HG03442 (cell line): ENCODE results near the gene FBRSL1.

Source experiments
- ATAC-seq: cut with Tn5 transposase; IDR thresholded peaks from one replicate; pipeline ENCODE4 v1.9.1; 2021; ENCODE audit warnings: mild to moderate bottlenecking, moderate library complexity; ENCODE audit not compliant: unreplicated experiment

FBRSL1 gene

DNA sequence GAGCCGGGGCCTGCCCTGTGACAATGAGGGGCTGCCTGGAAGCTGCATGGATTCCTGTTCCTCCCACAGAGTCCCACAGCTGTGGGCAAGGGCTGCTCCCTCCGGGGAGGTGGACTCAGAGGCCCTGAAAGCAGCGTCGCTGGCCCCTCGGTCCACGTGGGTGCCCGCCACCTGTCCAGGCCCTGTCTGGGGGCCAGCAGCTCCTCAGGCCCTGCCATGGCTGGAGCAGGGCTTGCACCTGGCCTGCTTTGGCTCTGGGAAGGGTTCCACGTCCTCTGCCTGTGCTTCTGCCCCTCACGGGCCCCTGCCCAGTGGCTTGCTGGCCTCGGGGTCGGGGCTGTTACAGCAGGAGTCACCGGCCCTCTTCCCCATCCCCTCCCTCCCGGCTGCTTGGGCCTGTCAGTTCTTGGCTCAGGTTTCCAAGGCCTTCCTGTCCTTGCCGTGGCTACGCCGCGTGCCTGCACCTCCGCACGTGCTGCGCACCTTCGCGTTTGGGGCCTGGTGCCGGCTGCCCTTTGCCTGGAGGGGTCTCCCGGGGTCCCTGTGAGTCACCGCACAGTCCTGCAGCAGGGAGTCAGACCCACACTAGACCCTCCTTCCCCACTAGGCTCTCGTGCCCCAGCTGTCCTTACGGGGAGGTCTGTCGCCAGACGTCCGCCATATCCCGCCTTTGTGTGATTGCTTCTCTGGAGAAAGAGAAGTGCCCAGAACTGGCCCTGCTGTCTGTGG, 5.8 kb downstream of the FBRSL1 start:
- ATAC-seq, result no peak

DNA sequence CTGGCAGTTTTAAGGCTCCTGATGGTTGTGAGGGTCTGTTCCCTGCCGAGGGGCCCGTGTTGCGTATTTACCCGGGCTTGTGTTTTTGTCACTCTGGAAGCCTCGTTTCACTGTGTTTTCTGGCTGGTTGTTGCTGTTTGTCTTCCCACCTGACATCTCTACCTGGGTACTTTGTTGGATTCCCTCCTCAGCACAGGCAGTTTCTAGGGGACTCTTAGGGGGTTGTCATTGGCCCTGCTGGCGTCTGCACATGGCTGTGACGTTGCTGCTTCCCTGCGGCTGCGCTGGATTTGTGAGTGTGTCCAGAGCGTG, 6.4 kb downstream of the FBRSL1 start:
- no peak for ATAC-seq

DNA sequence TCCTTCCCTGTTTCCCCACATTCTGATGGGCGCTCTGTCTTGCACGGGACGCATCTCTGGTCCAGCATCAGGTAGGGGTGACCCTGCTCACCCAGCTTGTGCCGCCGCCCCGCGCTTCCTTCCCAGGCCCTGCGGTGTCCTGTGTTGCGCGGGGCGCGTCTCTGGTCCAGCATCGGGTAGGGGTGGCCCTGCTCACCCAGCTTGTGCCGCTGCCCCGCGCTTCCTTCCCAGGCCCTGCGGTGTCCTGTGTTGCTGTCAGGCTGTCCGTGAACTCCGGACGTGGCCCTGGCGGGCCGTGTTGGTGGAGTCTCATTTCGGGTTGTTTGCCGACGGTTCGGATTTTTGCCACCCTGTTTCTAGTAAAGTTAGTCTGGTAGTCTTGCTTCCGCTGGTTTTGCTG, 6.8 kb downstream of the FBRSL1 start:
- ATAC-seq, result no peak

DNA sequence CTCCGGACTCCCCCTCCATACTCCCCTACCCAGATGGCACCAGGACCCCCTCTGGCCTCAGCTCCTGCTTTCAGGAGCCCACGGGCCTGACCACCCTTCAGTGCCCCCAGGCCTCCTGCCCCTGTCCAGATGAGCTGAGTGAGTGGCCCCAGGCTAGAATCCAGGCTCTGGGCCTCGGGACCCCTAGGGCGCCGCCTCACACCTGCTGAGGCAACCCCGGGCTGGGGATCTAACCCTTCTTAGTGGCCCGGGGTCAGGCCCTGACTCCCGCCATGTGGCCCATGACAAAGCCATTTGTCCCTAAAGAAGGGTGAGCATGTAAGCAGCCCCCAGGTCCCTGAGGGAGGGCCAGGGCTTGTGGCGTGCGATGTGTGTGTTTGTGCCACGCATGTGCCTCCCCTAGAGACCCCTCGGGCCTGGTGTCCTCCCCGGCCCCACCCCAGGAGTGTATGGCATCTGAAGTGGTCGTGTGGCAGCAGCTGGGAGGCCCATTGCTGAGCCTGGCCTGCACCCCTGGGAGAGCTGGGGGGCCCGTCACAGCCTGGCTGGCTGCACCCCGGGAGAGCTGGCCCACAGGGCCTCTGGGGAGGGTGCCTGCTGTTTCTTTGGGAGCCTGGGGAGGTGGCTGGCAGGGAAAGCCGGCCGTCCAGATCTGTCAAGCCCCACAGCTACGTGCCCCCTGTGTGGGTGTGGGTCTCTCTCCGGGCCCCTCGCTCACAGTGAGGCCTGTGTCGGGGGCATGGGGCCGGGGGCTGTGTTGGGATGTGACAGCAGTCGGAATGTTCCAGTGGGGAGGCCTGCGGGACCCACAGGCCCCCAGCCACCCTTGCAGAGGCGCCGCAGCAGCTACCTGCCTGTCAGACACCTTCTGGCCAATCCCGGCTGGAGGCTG, 7.8 kb downstream of the FBRSL1 start:
- no peak for ATAC-seq

DNA sequence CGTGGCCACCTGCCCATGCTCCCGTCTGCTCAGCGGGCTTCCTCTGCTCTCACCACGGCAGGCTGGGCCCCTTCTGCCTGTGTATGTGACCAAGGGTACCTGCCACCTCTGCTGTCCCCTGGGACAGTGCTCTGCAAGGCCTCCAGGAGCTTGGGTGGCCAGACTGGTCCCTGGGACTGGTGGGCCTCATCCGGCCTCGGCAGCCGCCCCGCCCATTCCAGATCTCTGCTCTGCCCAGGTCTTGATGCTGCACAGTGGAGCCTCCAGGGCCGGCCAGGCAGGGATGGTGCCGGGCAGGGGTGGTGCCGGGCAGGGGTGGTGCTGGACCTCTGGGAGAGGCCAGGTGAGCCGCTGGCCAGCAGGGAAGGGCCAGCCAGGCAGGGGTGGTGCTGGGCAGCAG, 9.0 kb downstream of the FBRSL1 start:
- ATAC-seq, result no peak

DNA sequence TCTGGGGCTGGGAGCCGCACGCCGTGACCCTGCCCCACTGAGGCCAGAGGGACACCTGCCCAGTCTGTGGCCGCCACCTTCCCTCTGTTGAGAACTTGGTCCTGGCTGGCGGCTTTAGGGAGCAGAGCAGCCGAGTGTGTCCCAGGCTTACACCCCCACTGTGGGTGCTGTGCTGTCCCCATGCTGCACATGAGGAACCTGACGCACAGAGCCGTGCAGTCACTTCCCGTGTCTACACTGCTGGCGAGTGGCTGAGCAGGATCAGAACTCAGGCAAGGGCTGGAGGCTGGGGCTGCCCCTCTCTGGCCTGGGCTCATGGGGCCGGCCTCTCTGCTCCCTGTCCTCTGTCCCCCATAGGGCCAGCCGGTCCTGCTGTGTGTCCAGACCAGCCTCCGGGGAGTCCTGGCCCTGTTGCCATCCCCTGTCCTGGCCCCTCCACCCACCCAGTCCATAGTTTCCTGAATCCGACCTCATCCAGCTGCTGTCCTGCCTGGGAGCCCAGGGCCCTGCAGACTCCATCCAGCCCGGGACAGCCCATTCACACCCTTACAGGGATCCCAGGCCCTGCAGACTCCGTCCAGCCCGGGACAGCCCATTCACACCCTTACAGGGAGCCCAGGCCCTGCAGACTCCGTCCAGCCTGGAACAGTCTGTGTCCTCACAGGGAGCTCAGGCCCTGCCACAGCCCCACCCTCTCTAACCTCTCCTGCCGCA, 10.3 kb downstream of the FBRSL1 start:
- ATAC-seq, result no peak

DNA sequence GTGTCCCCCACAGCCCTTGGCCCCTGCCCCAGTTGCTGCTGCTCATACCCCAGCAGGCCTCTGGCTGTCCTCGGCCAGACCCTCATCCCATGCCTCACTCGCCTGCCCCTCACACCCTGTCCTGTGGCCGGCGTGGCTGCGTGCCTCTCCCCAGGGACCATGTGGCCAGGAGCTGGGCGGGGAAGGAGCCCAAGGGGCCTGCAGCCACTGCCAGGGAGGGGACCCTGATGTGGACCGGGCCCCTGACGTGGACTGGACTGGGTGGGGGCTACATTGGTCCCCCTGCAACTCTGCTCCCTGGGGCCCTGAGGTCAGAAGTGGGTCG, 10.9 kb downstream of the FBRSL1 start:
- no peak for ATAC-seq

DNA sequence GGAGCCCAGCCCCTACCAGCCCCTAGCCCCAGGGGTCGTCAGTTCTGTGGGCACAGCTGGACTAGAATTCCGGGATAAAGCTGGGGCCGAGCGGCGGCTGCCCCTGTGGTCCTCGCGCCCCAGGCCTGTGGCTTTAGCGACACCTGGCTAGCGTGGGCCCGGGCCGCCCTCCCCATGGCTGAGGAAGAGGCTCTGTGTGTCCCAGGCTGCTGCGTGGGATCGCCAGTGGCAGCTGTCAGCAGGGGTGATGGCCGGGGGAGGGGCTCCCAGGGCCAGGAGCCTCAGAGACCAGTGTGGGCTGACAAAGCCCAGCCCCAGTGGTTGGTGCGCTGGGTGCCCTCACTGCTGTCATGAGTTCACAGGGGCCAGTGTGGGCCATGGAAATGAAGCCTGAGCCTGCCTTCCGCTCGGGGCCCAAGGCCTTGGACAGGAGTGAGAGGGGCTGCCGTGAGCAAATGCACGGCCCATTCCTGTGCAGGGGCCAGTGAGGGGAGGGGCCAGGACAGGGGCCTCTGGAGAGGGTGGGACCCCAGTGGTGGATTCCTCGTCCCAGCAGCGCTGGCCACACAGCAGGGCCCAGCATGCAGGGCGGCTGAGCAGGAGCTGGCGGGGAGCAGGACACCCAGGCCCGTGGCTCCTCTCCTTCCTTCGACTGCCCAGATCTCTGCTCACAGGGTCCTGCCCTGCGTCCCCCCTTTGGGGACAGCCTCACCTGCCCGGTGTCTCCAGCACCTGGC, 11.4 kb downstream of the FBRSL1 start:
- ATAC-seq, result no peak

DNA sequence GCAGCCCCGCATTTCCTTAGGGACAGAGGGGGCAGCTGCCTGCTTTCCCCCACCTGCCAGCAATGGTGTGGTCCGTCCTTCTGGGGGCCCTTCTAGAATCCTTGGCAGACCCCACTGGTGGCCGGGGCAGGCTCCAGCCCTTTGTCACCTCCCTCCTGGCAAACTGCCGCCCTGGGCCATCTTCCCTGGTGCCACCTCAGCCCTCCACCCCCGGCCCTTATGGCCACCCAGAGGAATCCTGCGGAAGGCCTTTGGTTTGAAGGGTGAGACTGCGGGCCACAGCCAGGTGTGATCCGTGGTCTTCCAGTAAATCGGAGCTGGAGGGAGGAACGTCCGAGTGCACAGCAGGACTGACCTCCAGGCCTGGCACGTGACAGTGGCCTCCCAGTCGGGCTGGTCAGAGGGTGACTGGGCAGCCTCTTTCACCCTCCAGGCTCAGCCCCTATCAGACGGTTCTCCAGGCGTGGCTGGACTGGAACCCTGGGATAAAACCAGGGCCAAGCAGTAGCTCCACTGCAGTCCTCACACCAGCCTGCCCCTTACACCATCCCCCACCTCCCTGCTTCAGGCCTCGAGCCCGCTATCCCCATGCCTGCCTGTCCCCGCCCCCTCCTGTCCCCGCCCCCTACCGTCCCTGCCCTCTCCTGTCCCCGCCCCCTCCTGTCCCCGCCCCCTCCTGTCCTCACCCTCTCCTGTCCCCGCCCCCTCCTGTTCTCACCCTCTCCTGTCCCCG, 12.4 kb downstream of the FBRSL1 start:
- no peak for ATAC-seq

DNA sequence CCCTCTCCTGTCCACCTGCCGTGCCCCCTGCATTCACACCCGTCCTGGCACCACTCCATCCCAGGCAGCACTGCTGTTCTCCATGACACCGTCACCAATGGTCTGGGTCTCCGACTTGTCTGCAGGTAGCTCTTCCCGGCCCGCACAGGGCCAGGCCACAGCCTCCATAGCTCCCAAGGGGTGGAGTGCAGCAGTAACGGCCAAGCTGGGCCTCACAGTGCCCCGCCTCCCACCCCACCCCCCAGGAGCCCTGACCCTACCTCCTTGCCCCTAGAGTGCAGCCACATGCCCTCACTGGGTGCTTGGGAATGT, 12.9 kb downstream of the FBRSL1 start:
- no peak for ATAC-seq

DNA sequence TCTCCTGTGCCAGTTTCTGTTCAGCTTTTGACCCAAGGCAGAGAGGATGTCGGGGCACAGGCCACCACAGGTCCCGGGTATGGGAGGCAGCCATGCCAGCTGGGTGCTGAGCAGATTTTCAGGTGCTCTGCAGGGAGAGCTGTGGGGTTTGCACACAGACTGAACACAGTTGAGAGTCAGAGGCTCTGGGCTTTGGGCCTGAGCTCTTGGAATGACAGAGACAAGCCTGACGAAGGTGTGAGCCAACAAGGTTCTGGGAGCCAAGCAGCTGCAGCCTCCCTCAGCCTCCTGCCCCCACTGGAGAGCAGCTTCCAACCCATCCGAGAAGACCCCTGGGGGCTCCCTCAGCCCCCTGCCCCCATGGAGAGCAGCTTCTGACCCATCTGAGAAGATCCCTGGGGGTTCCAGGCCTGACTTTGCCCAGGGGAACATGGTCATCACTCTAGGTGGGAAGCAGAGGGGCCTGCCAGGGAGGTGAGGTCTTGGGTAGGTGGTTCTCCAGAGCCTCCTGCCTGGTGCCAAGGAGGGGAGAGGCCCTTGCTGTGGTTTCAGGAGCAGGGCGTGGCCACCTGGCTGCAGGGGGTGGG, 13.8 kb downstream of the FBRSL1 start:
- ATAC-seq, result no peak

DNA sequence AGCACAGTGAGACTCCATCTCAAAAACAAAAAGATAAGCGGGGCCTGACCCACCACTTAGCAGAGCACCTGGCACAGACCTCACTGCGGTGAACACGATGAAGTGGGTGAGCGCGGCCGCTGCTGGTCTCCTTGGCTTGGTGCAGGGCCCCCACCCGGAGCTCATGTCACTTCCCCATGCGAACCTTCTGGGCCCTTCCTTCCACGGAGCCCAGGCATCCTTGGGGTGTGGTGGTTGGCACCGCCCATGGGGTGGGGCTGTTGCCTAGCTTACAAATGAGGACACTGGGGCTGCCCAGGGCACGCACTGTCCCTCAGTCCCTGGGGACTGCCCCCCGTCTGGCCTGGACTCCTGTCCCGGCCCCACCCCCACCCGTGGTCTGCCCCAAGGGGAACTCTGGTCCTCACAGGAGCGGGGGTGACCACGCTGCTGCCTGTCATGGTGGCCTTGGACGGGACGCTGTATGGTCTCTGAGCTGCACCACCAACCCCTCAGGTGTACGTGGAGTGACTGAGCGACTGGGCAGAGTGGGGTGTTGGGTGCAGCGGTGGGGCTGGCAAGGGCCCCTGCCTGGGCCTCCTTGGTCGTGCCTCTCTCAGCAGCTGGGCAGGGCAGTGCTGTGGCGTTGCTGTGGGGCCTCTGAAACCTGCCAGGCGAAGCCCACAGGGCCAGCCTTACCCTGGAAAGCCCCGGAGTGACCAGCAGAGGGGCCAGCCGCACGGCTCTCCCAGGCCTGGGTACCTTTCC, 15.3 kb downstream of the FBRSL1 start:
- no peak for ATAC-seq

DNA sequence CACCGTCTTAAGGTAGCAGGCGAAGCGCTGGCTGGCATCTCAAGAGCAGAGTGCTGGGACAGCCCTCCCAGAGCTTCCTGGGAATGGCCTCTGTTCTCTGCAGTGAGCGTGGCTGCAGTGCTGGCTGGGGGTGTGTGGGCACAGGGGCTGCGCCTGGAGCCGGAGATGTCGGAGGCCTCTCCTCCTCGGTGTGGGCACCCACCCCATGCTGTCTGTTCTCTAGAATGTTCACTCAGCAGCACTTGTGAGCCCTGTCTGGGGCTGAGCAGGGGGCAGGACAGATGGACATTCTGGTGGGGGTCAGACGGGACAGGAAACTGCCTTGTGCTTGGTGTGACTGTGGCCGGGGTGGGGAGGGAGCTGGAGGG, 15.9 kb downstream of the FBRSL1 start:
- no peak for ATAC-seq

DNA sequence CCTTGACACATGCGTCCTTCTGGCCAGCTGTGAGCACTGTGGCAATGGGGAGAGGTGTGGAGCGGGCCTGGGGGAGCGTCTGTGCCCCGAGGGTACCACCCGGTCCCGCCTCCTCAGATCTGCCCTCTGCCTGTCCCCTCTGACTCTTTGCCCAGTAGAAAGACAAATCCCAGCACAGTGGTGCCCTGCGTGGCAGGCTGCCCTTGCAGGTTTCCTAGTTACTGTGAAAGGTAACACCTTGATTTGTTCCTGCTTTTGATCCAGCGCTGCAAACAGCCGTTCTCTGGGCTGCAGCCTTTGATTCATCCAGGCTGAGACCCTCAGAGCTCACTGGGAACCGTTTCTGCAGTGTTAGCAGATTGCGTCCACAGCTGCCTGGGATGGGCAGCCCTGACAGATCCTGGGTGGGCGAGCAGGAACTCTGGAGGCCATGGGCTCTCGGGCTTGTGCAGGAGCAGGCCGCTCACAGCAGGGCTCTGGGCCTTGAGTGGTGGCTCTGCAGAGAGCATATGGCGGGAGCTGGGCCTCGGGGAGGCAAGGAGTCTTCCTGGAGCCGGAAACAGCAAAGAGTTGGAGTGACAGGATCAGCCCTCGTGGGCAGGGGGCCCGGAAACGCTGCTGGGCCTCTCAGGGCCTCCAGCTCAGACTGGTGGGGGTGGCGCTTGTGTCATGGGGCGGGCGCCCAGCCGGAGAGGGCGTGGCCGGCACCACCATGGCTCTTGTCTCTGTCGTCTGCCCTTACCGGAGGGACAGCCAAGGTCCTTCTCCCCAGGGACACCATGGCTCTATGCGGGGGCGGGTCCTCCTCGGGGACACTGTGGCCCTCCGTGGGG, 16.6 kb downstream of the FBRSL1 start:
- ATAC-seq, result peak; percentile 64

DNA sequence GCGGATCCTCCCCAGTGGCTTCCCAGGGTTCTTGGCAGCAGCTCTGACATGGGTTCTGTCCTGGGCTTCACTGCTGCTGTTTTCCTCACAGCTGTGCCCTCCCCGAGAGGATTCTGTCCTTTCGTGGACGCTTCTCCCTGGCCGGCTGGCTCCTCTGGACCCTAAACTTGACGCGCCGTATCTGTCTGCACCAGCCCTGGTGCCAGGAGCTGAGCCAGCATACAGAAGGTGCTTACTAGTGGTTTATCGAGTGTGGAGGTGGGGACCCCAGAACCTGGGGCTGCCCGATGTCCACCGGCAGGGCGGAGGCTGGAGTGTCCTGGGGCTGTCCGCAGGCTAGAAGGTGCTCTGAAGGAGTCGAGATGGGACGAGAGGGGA, 17.2 kb downstream of the FBRSL1 start:
- no peak for ATAC-seq

DNA sequence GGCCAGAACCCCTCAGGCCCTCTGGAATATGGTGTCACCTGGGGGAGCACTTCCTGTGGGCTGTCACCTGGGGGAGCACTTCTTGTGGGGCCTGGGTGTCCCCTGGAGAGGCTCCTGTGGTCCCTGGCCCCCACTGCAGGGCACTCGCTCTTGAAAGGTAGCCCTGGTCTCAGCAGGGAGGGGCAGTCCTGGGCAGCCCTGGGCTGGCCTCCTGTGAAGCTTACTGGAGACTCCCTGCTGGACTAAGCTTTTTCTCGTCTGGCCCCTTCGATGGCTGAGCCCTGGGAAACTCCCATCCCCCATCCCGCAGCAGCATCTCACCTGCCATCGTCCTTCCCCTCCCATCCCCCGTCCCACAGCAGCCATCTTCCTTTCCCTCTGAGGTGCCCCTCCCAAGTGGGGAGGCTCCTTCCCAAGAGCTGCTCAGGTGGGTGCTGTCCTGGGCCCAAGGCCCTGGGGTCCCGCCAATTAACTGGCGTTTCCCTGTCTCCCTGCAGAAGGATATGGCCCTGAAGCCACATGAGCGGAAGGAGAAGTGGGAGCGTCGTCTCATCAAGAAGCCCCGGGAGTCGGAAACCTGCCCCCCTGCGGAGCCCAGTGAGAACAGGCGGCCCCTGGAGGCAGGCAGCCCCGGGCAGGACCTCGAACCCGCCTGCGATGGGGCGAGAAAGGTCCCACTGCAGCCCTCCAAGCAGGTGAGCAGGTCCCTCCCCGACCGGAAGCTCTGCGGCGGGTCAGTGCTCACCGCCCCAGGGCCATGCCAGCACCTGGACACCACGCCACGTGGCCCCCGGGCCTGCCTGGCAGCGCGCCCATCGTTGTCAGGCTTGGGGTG, 17.9 kb downstream of the FBRSL1 start:
- ATAC-seq, result no peak

DNA sequence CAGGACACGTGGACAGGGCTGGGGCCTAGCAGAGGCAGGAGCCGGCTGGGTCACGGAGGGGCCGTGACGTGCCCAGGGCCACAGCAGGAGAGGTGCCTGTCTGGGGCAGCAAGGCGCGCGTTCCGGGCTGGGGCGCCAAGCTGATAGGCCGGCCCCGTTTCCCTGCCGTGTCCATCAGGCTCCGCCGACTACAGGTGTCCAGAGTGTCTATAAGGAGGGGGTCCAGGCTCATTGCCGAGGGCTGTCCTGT, 18.5 kb downstream of the FBRSL1 start:
- no peak for ATAC-seq
